C4-2B (cell line): Measurements from ENCODE around the gene LMO3.

Source experiments
- H3K27ac ChIP-seq: fragments of 450-650 bp; 2 replicates; pipeline ENCODE4 v1.5.1; 2017
- CTCF ChIP-seq: fragments of 450-650 bp; conservative IDR thresholded peaks from 2 replicates; pipeline ENCODE4 v1.5.1; 2017; ENCODE audit warnings: mild to moderate bottlenecking
- ZFX ChIP-seq: fragments of 450-650 bp; IDR thresholded peaks from 2 replicates; pipeline ENCODE4 v1.6.1; 2017

The LMO3 gene

GRCh38 chr12:16586350-16587109 lies 19.4 kb downstream of the LMO3 start:
- TF ChIP-seq CTCF: no peak
- TF ChIP-seq ZFX: no peak

GRCh38 chr12:16585781-16586180 lies 20.2 kb downstream of the LMO3 start:
- H3K27ac ChIP-seq: no peak overlapping the region
- TF ChIP-seq CTCF (no peak), ZFX (no peak)

More at GRCh38 chr12:16586350-16587109, 19.4 kb downstream of the LMO3 start:
- H3K27ac ChIP-seq: no peak overlapping the region

- no peak overlapping the region for H3K27ac ChIP-seq
Measured at GRCh38 chr12:16583969-16584745, 21.8 kb downstream of the LMO3 start.

GRCh38 chr12:16581416-16581815 lies 24.5 kb downstream of the LMO3 start:
- no peak for TF ChIP-seq CTCF
- no peak for TF ChIP-seq ZFX
- no peak overlapping the region for H3K27ac ChIP-seq

More at GRCh38 chr12:16583969-16584745, 21.8 kb downstream of the LMO3 start:
- TF ChIP-seq CTCF (no peak), ZFX (no peak)

- TF ChIP-seq CTCF (no peak), ZFX (no peak)
- H3K27ac ChIP-seq: no peak overlapping the region
Measured at GRCh38 chr12:16579041-16579440, 26.9 kb downstream of the LMO3 start.

GRCh38 chr12:16573398-16574077 lies 32.4 kb downstream of the LMO3 start:
- H3K27ac ChIP-seq: no peak overlapping the region
- TF ChIP-seq CTCF: no peak
- TF ChIP-seq ZFX: no peak

- no peak overlapping the region for H3K27ac ChIP-seq
- TF ChIP-seq CTCF: no peak
Measured at GRCh38 chr12:16568873-16569272, 37.1 kb downstream of the LMO3 start.
